ENCODE data around the gene ZMYM3. TPM values are rescaled to one million over a fixed set of nuclear protein-coding genes. Genes with fewer than 3 reads are reported as not detected.
"Not testable (repeated sequence)": the region's sequence is repeated elsewhere in the genome, so short reads cannot be mapped to it uniquely, and the experiment has no call there.

The ZMYM3 gene
- total and polyA plus RNA-seq, 9 donors: 17.2 to 75.8 (median 50.1) TPM

DNA sequence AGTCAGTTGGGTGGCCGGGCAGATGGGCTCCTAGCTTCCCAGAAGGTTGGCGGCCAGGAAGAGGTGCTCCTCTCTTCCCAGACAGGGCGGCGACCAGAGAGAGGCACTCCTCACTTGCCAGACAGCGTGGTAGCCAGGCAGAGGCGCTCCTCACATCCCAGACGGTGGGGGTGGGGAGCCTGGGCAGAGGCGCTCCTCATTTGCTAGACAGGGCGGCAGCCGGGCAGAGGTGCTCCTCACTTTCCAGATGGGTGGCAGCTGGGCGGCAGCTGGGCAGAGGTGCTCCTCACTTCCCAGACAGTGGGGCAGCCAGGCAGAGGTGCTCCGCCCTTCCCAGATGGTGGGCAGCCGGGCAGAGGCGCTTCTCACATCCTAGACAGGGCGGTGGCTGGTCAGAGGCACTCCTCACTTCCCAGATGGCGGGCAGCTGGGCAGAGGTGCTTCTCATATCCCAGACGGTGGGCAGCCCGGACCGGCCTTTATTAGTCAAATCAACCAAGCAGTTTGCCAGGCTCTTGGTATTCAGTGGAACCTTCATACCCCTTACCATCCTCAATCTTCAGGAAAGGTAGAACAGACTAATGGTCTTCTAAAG lies 16.0 kb upstream of the ZMYM3 start:
- DNase-seq: no peak
- intact Hi-C loops (cut with DNase I): no loop called here
- H3K9me3 ChIP-seq: no peaks in the 10 kb centered on the region

DNA sequence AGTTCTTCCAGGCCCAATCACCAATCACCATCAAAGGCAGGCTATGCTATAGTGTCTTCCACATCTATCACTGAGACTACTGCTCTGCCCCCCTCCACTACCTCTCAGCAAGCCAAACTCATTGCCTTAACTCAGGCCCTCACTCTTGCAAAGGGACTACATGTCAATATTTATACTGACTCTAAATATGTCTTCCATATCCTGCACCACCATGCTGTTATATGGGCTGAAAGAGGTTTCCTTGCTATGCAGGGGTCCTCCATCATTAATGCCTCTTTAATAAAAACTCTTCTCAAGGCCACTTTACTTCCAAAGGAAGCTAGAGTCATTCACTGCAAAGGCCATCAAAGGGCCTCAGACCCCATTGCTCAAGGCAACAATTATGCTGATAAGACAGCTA lies 14.7 kb upstream of the ZMYM3 start:
- H3K9me3 ChIP-seq; intact Hi-C loops (cut with DNase I); H3K4me1 ChIP-seq (ENCODE audit: insufficient read depth); H3K36me3 ChIP-seq; H3K4me3 ChIP-seq; H3K27ac ChIP-seq; H3K27me3 ChIP-seq; DNase-seq: not testable (repeated sequence)

More for the DNA sequence above, 16.0 kb upstream of the ZMYM3 start:
- Histone ChIP-seq H3K4me1 (ENCODE audit: insufficient read depth) (no peaks in the 10 kb centered on the region), H3K4me3 (no peak overlapping the region), H3K27ac (no peak overlapping the region), H3K27me3 (no peaks in the 10 kb centered on the region), H3K36me3 (no peaks in the 10 kb centered on the region)
- 82 to 87% (median 84%) methylated on average over 16 to 19 of the region's 19 CpGs for WGBS, 3 donors
- no peak for TF ChIP-seq EP300 (IDR thresholded peaks at IDR 0.05)
- no peak for TF ChIP-seq POLR2A (IDR thresholded peaks at IDR 0.05)
- TF ChIP-seq, protein P1, sequence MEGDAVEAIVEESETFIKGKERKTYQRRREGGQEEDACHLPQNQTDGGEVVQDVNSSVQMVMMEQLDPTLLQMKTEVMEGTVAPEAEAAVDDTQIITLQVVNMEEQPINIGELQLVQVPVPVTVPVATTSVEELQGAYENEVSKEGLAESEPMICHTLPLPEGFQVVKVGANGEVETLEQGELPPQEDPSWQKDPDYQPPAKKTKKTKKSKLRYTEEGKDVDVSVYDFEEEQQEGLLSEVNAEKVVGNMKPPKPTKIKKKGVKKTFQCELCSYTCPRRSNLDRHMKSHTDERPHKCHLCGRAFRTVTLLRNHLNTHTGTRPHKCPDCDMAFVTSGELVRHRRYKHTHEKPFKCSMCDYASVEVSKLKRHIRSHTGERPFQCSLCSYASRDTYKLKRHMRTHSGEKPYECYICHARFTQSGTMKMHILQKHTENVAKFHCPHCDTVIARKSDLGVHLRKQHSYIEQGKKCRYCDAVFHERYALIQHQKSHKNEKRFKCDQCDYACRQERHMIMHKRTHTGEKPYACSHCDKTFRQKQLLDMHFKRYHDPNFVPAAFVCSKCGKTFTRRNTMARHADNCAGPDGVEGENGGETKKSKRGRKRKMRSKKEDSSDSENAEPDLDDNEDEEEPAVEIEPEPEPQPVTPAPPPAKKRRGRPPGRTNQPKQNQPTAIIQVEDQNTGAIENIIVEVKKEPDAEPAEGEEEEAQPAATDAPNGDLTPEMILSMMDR (IDR thresholded peaks at IDR 0.05): no peak

DNA sequence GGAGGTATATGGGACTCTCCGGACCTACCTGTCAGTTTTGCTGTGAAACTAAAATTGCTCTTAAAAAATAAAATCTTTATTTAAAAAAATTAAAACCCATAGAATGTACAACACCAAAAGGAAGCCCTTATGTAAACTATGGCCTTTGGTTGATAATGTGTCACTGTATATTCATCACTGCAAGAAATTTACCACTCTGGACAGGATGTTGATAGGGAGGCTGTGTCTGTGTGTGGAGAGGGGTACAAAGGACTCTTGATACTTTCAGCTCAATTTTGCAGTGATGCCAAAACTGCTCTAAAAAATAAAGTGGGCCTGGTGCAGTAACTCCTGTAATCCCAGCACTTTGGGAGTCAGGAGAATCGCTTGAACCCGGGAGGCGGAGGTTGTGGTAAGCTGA lies 2.9 kb upstream of the ZMYM3 start:
- H3K4me3 ChIP-seq: no peak overlapping the region
- no peak for TF ChIP-seq EP300 (IDR thresholded peaks at IDR 0.05)
- H3K9me3 ChIP-seq: no peaks in the 10 kb centered on the region
- 82 to 92% (median 89%) methylated on average over 4 of the region's 4 CpGs for WGBS, 3 donors
- no peak overlapping the region for H3K27ac ChIP-seq
- no peak for DNase-seq
- no peaks in the 10 kb centered on the region for H3K27me3 ChIP-seq
- intact Hi-C loops (cut with DNase I): loop anchor here in 1 of 4 donors (10.0 kb wide), 2 partner anchors 72 to 108 kb away; partner anchors contain the start of gene TAF1
- H3K4me1 ChIP-seq (ENCODE audit: insufficient read depth): peaks cover 6% of the 10 kb centered on the region
- no peaks in the 10 kb centered on the region for H3K36me3 ChIP-seq

DNA sequence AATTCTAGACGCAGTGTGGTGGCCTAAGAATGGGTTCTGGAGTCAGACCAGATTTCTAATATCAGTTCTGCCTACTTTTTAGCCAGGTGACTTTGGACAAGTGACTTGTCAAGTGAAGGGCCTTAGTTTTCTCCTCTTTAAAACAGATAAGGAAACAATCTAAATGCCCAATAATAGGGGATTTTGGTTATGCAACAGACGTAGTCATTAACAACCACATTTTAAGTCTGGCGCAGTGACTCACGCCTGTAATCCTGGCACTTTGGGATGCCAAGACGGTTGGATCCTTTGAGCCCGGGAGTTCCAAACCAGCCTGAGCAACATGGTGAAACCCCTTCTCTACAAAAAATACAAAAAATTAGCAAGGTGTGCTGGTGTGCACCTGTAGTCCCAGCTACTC lies 2.1 kb upstream of the ZMYM3 start:
- peaks cover 6% of the 10 kb centered on the region for H3K4me1 ChIP-seq (ENCODE audit: insufficient read depth)
- H3K27ac ChIP-seq: peak overlapping the region in 1 of 2 donors; percentile 84
- H3K4me3 ChIP-seq: no peak overlapping the region
- no peaks in the 10 kb centered on the region for H3K9me3 ChIP-seq
- 68 to 71% (median 70%) methylated on average over 6 of the region's 6 CpGs for WGBS, 3 donors
- TF ChIP-seq EP300 (IDR thresholded peaks at IDR 0.05) (no peak), POLR2A (IDR thresholded peaks at IDR 0.05) (no peak)
- TF ChIP-seq, protein P1 (IDR thresholded peaks at IDR 0.05): no peak
- H3K36me3 ChIP-seq: no peaks in the 10 kb centered on the region
- no peaks in the 10 kb centered on the region for H3K27me3 ChIP-seq
- DNase-seq: no peak
- intact Hi-C loops (cut with DNase I): loop anchor here in 1 of 4 donors (10.0 kb wide), 2 partner anchors 71 to 109 kb away; partner anchors contain the start of gene TAF1

DNA sequence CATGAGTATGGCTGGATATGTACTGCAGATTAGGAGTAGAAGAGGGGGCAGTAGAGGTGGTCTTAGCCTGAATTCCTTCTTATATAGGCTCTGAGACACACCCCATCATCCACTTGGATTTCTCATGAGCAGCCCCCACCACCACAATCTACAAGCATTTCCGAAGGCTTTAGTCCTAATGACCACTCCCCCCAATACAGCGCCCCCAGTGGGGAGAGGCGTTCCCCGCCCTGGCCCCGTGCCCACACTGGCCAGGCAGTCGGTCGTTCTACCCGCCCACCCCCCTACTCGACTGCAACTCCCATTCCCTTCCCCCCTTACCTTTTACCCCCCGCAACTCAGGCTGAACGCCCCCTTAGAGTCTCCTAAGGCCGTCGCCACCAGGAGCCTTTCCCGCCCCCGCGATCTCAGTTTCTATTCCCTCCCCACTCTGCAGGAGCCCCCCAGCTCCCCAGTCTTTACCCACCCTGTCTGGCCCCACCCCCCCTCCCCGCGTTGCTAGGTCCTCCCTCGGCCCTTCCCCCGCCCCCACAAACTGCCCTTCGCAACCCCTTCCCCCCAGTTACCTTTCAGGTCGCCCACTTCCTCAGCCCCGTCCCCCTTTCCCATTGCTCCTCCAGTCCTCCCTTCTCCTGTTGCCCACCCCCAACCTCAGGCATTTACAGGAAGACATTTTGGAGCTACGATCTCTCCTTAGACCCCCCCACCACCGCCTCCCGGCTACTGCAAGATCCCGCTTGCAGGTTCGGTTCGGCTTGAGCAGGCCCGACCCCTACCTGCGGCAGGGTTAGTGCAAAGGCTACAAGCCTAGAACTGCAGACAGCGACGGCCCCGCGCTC lies 468 bp downstream of the ZMYM3 start:
- DNase-seq: peak; percentile 57 to 77 (median 72)

More for the DNA sequence above, 468 bp downstream of the ZMYM3 start:
- Histone ChIP-seq H3K9me3 (no peaks in the 10 kb centered on the region), H3K36me3 (no peaks in the 10 kb centered on the region), H3K27me3 (no peaks in the 10 kb centered on the region), H3K27ac (peak overlapping the region; percentile 40 to 42), H3K4me3 (peak overlapping the region; percentile 70), H3K4me1 (ENCODE audit: insufficient read depth) (peaks cover 6% of the 10 kb centered on the region)
- intact Hi-C loops (cut with DNase I): loop anchor here in 1 of 4 donors (10.0 kb wide), 2 partner anchors 69 to 111 kb away; partner anchors contain the start of gene TAF1
- TF ChIP-seq, protein P1 (IDR thresholded peaks at IDR 0.05): peak in 1 of 3 donors; percentile 20
- no peak for TF ChIP-seq EP300 (IDR thresholded peaks at IDR 0.05)
- no peak for TF ChIP-seq POLR2A (IDR thresholded peaks at IDR 0.05)
- WGBS, 3 donors: 23 to 39% (median 28%) methylated on average over 31 to 35 of the region's 35 CpGs

Measured in ovary (tissue), 9 donors.